ENCODE results near the gene CCND1.
"Not testable (repeated sequence)": the region's sequence is repeated elsewhere in the genome, so short reads cannot be mapped to it uniquely, and the experiment has no call there.

CCND1 gene

DNA sequence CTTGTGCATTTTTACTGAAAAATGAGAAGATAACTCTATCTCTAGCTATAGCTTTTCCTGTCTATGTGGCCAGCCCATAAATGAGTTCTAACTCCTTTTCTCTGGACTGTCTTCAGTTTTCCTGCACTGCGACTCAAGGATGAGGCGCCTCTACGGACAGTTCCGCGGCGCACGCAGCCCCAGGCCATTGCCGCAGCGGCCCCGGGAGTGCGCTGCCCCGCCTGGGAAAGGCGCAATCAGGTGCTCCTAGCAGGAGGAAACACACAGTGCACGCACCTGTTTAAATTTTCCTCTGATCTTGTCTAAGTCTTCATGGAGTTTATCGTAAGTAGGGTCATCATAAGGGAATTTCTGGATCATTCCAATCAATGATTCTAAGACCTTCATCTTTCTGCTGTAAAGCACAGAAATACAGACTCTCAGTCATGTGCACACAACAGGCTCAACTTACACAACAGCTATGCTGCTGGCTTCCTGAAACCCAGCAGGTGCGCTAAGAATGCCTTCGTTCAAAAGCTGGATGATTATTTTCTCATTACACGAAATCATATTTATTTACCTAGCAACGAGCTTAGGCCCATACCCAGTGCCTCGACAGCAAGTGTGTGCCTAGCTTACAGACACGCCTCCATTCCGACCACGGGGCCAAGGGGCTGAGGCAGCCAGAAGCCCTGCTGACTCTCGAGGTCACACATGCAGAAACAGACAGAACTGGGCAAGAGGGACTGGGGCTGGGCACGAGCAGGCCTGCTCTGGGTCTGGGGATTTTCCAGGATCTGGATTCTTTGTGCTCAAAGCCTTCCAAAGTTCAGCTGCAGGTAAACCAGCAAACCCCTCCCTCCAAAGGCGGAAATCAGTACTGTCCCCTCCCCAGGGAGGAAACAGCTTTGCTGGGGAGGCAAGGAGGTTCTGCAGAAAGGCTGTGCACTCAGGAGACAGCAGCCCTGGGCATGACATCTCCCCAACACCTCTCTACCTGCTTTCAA, 27.0 kb downstream of the CCND1 start:
- DNase-seq (ENCODE audit: low spot score), result no peak

DNA sequence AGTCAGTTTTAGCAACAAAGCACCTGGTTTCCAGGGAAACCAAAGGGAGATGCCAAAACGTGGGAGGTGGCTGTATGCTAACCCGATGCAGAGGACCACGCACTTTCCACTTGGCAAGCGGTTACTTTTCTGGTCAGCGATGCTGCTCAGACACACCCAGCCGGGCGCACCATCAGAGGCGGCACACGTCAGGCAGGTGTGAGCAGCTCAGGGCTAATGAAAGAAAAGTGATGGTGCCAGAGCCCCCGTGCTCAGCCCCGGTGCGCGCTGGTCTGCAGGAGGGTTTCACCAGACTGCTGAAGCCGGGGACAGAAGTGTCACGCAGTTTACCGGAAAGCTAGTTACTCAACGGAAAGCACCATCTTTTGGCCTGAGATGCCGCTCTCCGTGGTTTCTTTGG, 28.5 kb downstream of the CCND1 start:
- no peak for DNase-seq (ENCODE audit: low spot score)

DNA sequence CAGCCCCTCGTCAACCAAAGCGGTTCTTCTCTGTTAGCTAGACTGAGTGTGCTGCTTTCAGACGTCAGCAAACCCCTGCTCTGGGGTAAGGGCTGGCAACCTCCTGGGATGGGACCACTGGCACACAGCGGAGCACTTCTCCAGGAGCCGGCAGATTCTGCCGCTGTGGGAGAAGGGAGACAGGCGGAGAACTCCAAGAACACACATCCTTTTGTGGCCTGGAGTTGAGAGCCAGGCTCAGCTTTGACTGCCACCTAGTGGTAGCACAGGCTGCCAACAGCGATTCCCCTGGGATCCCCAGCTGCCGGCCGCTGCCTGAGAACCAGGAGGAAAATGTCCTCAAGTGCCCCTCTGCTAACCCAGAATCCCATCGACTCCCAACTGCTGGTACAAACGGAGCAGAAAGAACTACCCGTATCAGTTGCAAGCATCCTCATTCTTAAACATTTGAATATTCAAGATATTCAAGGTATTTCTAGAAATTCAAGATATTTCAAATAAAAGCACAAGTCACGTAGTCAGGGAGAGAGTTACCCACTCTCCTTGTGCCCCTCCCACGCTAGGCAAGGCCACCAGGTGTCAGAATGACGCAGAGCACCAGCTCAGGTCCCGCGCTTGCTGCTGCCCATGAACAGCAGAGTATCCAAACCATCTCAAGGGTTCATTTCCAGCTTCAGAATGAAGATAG, 29.3 kb downstream of the CCND1 start:
- DNase-seq (ENCODE audit: low spot score), result peak; percentile 56

DNA sequence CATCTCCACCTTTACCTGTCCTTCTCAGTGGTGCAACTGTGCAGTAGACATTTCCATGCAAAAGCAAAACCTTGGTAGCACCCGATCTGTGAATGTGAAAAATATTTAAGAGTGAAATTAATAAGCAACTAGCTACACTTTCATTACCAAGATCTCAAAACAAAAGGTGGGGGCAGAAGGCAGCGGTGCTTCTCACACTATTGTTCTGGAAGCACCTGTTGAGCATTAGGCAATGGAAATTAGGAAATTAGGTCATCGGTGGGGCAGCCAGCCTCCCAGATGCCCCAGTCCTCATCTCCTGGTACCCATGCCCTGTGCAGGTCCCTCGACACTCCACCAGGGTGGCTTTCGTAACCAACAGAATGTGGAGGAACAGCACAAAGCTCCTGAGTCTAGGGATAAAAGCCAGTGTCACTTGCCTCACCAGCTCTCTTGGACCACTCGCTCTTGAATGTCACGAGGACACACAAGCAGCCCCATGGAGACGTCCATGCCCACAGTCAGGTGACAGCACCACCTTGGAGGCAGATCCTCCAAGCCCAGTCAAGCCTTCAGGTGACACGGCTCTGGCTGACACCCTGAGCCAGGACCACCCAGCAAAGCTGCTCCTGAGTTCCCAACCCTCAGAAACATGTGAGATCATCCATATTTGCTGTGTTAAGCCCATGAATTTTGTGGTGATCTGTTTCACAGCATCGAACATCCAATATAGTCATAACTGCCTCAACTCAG, 30.9 kb downstream of the CCND1 start:
- DNase-seq (ENCODE audit: low spot score), result no peak

DNA sequence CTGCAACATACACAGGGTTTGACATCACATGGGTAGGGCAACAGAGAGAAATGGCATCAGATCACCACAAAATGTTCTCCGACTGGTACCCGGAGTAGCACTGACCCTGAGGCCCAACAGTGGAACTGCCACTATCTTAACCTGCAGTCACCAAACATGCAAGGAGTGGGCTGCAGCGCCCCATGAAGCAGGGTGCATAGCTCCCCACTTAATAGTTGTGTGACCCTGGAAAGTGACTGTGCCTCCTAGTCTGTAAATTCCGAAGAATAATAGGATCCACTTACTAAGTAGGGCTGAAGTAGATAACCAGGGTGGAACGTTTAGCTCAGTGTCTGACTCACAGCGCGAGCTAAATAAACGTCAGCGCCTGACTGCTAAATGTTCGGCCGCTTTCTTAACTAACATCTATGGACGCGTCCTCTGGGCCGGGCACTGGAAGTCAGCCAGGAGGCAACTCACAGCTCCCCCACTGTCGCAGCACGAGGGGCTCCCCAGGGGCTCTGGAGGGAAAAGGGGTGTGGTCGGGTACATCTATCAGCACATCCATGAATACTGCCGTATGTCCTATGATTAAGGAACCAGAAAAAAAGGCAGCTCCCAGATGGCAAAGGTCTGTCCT, 33.4 kb downstream of the CCND1 start:
- no peak for DNase-seq (ENCODE audit: low spot score)

DNA sequence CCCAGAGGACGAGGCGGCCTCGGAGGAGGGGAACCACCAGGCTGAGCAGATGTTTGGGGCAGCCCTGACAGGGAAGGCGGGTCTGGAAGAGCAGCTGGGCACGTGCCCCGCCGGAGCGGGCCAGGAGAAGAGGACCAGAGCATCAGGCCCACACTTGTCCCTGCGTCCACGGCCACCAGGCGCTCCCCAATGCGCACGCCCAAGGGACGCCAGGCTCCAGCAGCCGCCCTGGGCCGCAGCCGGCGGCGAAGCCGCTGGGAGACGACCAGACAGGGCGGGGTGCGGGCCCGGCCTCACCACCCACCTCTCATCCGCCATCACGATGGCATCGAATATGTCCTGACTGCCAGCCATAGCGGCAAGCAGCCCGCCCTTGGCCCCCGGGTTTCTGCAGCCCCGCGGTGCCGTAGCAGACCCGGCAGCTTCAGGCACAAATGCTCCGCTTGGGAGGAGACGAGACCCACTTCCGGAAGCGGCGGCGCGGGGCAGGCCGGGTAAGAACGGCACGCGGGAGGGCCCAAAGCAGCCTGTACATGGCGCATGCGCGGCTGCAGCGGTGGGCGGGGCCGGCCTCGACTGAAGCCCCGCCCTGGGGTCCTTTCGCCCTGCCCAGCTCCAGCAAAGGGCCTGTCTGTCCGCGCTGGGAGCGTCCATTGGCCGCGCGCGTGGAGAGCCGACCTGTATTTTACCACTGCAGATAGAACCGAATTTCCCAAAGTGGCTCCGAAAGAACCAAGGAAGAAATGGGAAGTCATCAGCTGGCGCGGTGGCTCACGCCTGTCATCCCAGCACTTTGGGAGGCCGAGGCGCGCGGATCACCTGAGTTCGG, 34.1 kb downstream of the CCND1 start, which contains the start of gene LTO1:
Gene LTO1 (minus strand): TSS at position 468 of the 829 bp plus-strand sequence. CDS start 114 bp downstream, at position 354.
- peak; percentile 93 for DNase-seq (ENCODE audit: low spot score)

DNA sequence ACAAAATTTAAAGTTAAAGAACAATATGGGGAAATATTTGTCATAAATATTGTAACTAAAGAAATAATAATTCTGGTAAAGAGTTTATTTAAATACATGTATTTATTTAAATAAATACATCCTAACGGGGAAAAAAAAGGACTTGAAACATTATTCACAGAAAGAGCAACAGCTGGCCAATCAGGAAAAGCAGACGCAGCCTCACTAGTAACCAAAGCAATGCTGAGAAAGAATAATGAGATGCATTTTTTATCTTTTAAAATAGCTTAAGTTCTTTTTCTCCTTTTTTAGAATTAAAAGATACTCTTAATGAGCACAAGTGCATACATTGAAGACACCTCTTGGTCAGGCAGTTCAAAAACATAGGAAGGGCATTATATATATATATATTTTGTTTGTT, 36.8 kb downstream of the CCND1 start:
- no peak for DNase-seq (ENCODE audit: low spot score)

DNA sequence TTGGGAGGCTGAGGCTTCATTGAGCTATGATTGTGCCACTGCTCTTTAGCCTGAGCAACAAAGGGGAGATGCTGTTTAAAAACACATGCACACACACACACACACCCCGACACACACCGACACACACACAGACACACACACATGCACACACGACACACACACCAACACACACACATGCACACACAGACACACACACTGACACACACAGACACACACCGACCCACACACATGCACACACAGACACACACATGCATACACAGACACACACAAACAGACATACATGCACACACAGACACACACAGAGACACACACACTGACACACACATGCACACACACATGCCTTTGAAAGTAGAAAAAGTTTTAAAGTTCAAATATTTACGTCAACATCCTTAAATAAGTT, 39.7 kb downstream of the CCND1 start:
- DNase-seq (ENCODE audit: low spot score), result no peak

DNA sequence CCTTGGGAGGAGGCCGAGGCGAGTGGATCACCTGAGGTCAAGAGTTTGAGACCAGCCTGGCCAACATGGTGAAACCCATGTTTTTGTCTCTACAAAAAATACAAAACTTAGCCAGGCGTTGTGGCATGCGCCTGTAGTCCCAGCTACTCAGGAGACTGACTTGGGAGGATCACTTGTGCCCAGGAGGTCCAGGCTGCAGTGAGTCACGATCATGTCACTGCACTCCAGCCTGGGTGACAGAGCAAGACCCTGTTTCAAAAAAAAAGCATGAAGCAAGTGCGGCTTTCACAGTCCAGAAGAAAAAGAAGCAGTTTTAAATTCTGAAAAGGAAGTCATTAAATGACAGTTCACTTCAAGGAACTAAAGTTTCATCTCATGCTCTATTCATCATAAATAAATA, 41.3 kb downstream of the CCND1 start:
- DNase-seq (ENCODE audit: low spot score), result no peak

DNA sequence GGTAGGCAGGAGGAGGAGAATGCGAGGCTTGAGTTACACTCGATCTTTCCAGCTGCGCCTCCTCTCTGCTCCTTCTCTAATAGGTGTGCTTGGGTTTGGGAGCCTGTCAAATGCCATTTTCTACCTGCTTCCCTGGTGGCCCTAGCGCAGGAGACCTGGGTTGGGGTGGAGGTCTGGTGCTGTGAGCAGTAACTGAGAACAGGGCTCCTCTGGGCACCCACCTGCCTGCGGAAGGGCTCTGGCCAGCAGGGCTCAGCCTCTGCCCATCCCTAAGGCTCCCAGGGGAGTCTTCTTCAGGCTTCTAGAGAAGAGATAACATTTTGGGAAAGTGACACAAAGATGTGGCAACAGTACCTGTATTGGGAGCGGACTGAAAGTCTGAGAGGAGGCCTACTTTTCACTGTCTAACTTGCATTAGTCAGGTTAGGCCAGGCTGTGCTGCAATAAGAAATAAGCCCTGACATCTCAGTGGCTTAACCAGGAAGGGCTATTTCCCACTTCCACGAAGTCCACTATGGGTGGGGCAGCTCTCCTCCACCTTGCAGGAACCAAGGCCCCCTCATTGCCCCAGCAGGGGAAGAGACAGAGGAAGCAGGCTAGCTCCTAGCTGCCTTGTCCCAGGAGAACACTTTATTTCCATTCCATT, 41.8 kb downstream of the CCND1 start:
- DNase-seq (ENCODE audit: low spot score), result no peak

DNA sequence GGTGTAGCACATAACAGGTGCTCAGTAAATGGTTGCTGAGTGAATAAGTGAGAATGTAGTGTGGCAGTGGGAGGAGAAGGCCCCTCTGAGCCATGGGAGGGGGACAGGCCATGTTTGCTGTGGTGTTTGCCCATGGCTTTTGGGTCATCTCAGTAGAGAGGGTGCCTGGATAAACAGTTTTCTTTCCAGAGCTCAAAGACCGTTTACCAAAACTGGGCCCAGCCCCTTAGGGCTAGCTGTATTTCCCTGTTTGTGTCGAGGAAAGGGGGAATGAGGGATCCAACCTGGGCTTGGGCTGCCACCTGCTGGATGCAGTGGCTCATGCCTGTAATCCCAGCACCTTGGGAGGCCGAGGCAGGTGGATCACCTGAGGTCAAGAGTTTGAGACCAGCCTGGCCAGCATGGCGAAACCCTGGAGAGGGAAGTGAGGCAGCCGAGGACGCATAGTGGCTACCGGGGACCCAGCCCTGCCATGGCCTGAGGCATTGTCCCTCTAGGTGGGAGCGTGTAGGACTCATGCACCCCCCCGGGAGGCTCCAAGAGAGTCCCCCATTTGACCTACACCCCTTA, 42.9 kb downstream of the CCND1 start:
- no peak for DNase-seq (ENCODE audit: low spot score)

DNA sequence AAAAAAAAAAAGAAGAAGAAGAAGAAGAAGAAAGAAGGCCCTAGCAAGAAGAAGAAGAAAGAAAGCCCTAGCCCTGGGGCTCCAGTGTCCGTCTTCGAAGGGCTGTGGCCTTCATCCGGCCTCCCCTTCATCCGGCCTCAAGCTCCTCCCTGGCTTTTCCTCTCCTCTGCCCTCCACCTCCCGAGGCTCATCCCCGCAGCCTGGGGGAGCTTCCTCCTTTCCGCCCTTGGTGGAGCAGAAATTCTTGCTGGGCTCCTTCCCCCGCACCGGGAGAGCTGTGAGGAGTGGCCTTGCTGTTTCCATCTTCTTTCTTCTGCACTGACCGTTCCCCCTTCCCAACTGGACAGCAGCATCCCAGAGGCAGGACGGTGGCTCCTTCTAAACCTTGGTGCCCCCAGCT, 43.7 kb downstream of the CCND1 start:
- no peak for DNase-seq (ENCODE audit: low spot score)

DNA sequence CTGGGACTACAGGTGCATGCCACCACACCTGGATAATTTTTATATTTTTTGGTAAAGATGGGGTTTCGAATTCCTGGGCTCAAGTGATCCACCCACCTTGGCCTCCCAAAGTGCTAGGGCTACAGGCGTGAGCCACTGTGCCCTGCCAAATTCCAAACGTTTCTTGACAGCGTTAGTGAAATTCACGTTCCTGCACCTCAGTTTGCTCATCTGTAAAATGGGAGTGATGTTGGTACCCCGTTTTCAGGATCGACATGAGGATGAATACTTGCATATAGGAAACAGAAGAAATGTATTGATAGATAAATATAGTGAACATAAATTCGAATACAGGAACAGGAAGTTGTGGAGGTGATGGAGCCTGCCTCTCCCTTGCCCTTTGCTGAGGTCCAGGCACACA, 44.4 kb downstream of the CCND1 start:
- DNase-seq (ENCODE audit: low spot score), result no peak

DNA sequence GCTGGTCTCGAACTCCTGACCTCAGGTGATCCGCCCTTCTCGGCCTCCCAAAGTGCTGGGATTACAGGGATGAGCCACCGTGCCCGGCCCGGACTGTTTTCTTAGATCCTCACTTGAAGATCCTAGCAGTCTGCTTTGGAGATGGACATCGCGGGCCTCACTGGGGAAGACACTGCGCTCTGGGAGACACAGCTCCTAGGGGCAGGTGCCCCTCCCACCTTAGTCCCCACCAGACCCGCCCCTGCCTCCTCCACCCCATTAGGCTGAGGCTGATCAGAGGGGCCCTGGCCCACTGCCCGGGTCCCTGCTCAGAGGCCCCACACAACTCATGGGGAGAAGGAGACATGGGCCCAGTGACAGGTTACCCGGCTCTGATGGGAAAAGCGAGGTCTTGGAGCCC, 45.5 kb downstream of the CCND1 start:
- DNase-seq (ENCODE audit: low spot score), result no peak

DNA sequence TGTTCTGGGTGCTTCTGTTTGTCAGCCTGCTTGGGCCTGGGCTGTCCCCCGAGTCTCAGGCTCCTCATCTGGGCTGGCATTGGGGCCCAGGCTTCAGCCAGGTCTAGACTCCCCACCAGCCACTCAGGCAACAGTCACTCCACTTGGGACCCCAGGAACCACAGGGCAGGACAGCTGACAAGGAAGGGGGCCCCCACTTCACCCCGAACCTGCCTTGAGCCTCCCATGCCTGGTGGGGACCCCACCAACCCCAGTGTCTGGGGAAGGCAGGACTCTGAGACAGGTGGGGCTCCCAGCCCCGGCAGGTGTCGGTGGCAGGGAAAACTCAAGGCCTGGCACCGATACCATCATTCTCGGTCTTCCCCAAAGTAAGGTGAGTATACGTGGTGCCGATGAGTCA, 45.9 kb downstream of the CCND1 start:
- no peak for DNase-seq (ENCODE audit: low spot score)

DNA sequence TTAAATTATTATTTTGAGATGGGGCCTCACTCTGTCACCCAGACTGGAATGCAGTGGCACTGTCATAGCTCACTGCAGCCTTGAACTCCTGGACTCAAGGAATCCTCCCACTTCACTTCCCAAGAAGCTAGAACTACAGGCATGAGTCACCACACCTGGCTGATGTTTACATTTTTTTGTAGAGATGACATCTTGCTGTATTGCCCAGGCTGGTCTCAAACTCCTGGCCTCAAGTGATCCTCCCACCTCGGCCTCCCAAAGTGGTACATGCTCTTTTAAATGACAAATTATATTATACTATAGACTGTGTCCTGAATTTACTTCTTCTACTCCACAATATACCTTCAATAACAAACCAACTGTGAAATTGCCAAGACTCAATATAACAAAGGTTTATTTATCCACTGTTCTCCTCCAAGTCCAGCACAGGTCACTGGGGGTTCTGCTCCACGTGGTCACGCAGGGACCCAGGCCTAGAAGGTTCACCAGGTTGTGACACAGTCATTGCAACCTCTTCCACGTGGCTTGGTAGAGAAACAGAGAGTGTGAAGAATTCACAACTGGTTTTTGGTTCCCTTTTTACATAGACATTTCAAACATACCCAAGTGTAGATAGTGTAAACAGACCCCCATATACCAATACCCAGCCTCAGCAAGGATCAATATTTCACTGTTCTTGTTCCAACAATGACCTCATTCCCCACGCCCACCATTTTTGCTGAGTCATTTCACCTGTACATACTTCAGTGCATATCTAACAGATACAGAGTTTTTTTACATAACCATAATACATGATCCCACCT, 47.2 kb downstream of the CCND1 start:
- not testable (repeated sequence) for DNase-seq (ENCODE audit: low spot score)

DNA sequence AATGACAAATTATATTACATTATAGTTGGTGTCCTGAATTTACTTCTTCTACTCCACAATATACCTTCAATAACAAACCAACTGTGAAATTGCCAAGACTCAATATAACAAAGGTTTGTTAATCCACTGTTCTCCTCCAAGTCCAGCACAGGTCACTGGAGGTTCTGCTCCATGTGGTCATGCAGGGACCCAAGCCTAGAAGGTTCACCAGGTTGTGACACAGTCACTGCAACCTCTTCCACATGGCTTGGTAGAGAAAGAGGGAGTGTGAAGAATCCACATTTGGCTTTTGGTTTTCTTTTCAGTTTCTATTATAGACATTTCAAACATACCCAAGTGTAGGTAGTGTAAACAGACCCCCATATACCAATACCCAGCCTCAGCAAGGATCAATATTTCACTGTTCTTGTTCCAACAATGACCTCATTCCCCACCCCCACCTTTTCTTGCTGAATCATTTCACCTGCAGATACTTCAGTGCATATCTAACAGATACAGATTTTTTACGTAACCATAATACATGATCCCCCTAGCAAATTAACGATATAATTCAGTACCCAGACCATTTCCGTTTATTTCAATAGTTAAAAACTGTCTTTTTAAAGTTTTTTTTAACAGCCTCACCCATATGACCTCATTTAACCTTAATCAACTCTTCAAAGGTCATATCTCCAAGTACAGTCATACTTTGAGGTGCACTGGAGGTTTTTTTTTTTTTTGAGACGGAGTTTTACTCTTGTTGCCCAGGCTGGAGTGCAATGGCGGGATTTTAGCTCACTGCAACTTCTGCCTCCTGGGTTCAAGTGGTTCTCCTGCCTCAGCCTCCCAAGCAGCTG, 48.7 kb downstream of the CCND1 start:
- DNase-seq (ENCODE audit: low spot score), result no peak

DNA sequence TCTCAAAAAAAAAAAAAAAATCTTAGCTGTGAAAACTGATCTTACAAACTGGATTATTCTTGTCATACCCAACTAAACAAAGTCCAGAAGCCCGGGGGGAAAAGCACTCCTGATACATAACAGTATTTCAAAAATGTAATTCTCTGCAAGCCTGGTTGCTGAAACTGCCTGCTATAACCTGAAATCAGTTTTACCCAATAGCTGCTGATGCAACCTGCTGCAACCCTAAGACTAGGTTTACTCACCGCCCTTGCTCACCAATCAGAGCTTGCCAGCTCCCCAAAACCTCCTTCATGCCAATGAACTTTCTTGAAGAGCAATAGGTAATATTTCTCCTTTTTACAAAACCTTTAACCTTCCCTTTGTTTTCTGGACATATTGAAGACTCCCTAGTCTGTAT, 50.5 kb downstream of the CCND1 start:
- no peak for DNase-seq (ENCODE audit: low spot score)

DNA sequence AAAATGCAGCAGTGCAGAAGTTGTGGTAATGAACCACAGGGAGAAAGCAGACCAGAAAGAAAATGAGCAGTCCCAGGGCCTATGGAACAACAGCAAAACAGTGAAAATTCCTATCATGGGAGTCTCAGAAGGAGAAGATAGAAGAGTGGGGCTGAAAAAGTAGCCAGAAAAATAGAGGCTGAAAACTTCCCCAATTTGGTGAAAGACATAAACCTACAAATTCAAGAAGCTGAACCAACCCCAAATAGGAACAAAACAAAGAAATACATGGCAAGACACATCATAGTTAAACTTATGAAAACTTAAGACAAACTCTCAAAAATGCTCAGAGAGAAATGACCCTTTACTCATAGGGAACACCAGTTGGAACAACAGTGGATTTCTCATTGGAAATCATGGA, 51.5 kb downstream of the CCND1 start:
- DNase-seq (ENCODE audit: low spot score), result no peak

Measured in CD4-positive, alpha-beta T cell treated with Interleukin-15 for 4 hours (primary cell).